Dedifferentiated amniotic fluid mesenchymal stem cell (primary cell): ENCODE results near the gene CIDEA.
"Not testable (repeated sequence)": the region's sequence is repeated elsewhere in the genome, so short reads cannot be mapped to it uniquely, and the experiment has no call there.

Source experiments
- DNase-seq: peaks from one replicate; pipeline ENCODE4 v3.0.0-alpha.2; 2016; ENCODE audit errors: extremely low spot score

CIDEA gene, protein sequence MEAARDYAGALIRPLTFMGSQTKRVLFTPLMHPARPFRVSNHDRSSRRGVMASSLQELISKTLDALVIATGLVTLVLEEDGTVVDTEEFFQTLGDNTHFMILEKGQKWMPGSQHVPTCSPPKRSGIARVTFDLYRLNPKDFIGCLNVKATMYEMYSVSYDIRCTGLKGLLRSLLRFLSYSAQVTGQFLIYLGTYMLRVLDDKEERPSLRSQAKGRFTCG

DNA sequence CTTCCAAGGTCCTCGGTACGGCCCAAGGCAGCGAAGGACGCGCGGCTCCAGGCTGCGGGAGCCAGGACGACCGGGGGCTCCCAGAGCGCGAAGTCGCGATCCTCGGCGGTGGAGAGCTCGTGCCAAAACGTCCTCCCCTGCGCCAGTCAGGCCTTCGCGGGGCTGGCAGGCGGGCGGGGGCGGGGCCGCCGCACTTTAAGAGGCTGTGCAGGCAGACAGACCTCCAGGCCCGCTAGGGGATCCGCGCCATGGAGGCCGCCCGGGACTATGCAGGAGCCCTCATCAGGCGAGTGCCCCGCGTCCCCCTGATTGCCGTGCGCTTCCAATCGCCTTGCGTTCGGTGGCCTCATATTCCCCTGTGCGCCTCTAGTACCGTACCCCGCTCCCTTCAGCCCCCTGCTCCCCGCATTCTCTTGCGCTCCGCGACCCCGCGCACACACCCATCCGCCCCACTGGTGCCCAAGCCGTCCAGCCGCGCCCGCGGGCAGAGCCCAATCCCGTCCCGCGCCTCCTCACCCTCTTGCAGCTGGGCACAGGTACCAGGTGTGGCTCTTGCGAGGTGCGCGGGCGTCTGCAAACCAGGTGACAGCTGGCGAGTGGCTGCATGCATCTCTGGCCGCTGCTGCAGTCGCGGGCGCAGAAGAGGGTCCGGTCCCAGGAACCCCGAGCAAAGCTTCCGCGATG is at the start of gene CIDEA:
TSS of gene CIDEA (plus strand) at position 226 of the 684 bp plus-strand sequence. CDS start at position 249, 23 bp downstream.
- no peak for DNase-seq

GRCh38 chr18:12208296-12209153 is 45.6 kb upstream of the CIDEA start:
- DNase-seq: not testable (repeated sequence)

- DNase-seq: not testable (repeated sequence)
Observed at GRCh38 chr18:12212308-12212707, 41.9 kb upstream of the CIDEA start.

DNA sequence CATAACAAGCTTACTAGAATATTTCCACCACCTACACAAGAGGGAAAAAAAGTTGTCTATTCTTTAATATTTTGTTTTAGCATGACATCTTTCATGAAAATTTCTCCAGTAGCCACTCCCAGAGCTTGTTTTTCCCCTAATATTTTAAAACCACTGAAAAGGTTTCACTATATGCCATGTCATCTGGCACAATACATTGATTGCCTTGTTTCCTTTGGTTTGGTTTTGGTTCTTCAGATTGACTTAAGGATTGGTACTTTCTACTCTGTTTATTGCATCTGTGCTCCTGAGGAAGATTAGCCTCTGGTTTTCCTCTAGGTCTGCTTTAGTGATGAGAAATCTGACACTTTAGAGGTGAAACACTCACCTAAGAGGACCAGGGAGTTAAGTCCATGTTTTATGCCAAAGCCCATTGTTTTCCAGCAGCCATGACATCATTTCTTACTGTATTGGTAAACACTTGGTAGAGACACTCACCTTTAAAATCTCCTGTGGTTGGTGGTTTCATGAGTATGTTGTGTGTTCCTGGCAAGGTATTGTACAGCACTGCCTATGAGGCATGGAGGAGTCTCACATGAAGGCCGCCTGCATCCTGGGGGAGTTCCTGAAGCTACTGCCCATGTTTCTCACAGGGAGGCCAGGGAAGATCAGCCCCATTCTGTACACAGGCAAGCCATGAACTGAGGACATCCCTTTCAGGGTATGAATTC is 39.7 kb upstream of the CIDEA start:
- not testable (repeated sequence) for DNase-seq

DNA sequence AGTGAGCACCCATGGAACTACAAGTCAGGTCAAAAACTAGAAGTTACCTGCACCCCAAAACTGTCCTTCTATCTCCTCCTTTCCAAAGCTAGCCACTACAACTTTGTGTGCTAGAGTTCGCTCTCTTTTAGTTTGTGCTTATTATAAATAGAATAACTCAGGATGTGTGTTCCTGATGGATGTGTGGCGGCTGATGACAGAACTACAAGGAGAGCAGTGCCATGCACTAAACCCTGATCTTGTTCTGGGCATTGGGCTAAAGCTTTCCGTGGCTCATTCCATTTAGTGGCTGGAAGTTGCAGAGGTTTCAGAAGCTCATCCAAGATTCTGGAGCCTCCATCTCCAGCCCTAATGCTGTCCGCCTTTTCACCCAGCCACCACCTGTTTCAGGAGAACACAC is 37.7 kb upstream of the CIDEA start:
- not testable (repeated sequence) for DNase-seq

DNA sequence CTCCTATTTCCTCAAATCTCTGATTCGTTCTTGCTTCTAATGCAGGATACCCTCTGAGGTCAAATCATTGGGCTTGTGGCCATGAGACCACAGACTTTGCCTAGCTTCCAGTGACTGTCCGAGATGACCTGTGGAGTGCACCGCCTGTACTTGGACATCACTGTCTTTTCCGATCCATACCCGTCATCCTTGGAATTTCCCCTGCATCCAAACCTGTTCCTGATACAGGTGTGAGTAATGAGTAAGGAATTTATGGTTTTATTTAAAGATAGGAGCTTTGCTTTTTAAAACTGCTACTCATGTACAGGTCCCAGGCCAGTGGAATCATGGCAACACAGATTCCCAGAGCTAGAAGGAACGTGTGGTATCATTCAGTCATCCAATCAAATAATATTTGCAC is 35.6 kb upstream of the CIDEA start:
- not testable (repeated sequence) for DNase-seq

DNA sequence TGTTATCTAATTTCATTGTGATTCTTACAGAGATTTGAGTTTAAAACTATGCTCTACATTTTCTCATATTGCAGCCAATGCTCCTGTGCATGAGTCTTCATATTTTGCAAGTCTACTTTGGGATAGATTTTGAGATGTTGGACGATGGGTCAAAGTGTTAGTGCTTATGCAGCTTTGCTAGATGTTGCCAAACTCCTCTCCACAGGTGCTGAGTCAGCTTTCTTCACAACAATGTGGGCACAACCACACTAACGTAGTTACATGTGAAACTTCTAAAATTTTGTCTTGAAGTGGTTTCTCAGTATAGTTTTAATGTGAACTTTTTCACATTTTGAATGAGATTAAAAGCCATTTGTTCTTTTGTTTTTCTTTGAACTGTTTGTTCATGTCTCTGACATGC is 32.1 kb upstream of the CIDEA start:
- DNase-seq: not testable (repeated sequence)

GRCh38 chr18:12223326-12223725 is 30.8 kb upstream of the CIDEA start:
- not testable (repeated sequence) for DNase-seq

DNA sequence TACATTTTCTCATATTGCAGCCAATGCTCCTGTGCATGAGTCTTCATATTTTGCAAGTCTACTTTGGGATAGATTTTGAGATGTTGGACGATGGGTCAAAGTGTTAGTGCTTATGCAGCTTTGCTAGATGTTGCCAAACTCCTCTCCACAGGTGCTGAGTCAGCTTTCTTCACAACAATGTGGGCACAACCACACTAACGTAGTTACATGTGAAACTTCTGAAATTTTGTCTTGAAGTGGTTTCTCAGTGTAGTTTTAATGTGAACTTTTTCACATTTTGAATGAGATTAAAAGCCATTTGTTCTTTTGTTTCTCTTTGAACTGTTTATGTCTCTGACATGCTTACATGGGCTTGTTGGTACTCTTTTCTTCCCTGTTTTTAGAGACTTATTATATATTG is 27.4 kb upstream of the CIDEA start:
- not testable (repeated sequence) for DNase-seq

DNA sequence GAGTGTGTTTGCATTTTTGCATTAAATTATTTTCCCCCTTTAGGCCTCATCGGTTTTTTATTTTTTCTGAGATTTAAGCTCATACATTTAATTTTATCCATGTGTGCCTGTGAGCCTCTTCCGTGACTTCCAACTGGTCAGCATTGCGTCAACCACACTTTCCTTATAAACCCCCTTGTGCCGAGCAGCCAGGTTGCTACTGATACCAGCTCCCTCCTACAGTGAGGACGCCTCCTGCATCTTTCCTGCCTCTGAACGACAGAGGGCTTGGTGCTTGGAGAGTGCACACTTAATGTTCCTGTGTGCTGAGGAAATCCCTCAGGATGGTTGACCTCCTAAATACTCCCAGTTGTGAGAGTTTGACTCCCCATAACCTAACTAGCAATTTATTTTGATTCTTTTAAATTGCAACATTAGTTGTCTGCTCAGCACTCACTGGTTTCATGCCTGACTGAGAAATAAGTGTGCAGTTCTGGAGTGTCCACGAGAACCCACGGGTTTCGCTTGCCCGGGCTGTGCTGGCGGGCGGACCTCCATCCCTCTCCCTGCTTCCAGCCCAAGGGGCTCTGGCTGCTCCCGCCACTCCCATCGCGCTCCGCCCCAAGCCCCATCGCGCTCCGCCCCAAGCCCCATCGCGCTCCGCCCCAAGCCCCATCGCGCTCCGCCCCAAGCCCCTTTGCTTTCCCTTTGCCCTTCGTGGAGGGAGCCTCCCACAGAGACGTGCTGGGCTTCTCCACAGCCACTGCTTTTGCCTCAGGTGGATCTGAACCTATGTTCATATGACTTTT is 26.6 kb upstream of the CIDEA start:
- DNase-seq: not testable (repeated sequence)

DNA sequence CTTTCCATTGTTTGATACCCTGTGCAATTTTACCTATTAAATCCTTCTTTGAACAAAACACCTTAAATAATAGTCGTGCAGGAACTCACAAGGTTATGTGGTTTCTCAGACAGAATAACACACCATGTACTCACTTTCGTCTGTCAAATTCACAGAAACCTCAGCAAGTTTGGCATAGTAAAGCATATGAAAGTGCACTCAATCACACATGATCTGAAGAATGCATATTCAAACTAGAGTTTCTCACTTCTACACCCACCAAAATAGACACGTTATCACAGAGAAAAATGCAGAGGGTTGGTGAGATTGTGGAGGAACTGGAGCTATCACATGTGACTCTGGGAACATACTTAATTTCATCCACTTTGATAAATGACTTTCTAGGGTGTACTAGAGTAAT is 25.9 kb upstream of the CIDEA start:
- DNase-seq: not testable (repeated sequence)

GRCh38 chr18:12230561-12230960 is 23.6 kb upstream of the CIDEA start:
- not testable (repeated sequence) for DNase-seq

DNA sequence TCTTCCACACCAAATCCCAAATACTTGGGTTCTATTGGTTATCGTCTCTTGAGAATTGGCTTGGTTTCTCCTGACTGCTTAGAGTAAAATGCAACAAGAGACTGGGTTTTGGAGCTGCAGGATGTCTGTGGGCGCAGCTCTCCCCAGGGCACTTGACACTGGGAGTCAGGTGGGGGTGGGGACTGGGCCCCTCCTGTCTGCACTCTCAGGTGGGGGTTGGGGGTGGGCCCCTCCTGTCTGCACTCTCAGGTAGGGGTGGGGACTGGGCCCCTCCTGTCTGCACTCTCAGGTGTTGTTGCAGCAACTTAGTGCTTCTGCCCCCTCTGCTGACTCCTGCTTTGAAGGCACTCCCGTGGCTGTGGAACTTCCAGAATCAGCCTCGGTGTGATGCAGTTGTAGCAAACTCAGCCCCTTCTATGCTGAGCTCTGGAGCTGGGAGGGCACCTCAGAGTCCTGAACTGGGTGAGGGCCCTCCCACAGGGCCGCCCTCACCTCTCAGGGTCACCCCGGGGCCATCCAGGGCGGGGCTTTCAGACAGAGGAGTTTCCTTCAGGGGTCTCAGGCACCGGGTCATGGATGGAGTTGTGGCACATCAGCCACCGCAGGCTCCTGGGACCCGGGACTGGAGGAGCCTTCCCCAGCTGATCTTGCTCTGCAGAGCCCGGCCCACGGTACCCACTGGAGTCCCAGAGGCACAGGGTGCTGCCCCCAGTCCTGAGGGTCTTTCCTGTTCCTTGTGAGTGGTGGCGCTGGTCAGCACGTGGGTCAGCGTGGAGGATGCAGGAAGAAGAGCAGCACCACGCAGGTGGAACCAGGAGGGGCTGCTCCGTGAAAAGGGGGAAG is 22.9 kb upstream of the CIDEA start:
- DNase-seq: no peak

GRCh38 chr18:12231986-12232385 is 22.2 kb upstream of the CIDEA start:
- no peak for DNase-seq

- no peak for DNase-seq
Observed at GRCh38 chr18:12233378-12233777, 20.8 kb upstream of the CIDEA start.

GRCh38 chr18:12234451-12235190 is 19.5 kb upstream of the CIDEA start:
- no peak for DNase-seq

DNA sequence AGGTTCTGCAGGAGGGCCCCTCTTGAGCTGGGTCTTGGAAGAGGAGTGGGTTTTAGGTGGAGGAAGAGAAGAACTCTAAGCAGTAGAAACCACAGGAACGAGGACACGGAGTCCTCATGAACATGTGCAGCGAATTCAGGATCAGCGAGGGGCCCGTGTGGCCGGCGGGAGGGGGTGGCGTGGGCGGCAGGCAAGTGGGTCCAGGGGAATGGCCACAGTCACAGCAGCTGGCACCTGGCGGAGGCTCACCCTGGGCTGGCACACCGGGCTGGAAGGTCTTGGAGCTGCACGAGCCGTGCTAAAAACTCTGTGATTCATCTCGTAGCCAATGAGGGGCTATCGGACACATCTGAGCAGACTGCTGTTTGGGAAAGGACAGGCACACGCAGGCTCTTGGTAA is 18.0 kb upstream of the CIDEA start:
- no peak for DNase-seq

GRCh38 chr18:12236934-12237832 is 17.0 kb upstream of the CIDEA start:
- DNase-seq: peak; percentile 22
